ENCODE measurements around the gene RNU6-9. TPM values are rescaled to one million over a fixed set of nuclear protein-coding genes. Genes with fewer than 3 reads are reported as not detected.
A peak's percentile ranks its signal among the peaks of the same experiment; 100 is the strongest.

Gene RNU6-9
- total RNA-seq, 1 donor from 2014 or later = not detected

- Mint-ChIP-seq H3K9me3 (ENCODE audit: low read depth) (no peaks in the 10 kb centered on the region), H3K36me3 (ENCODE audit: low read depth) (no peaks in the 10 kb centered on the region), H3K4me3 (ENCODE audit: unreplicated experiment) (no peak overlapping the region), H3K27ac (ENCODE audit: unreplicated experiment) (no peak overlapping the region), H3K27me3 (ENCODE audit: low read depth) (peaks cover 6% of the 10 kb centered on the region), H3K4me1 (ENCODE audit: low read depth) (peaks cover 10% of the 10 kb centered on the region)
- peak; percentile 67 for DNase-seq (ENCODE audit: low spot score)
- TF ChIP-seq CTCF (IDR thresholded peaks at IDR 0.05) = peak; percentile 8
Observed at GRCh38 chr19:920051-920864, 27.0 kb downstream of the RNU6-9 start.

GRCh38 chr19:924553-925086 is 31.3 kb downstream of the RNU6-9 start:
- no peak for DNase-seq (ENCODE audit: low spot score)
- TF ChIP-seq CTCF (IDR thresholded peaks at IDR 0.05) = no peak
- no peaks in the 10 kb centered on the region for H3K36me3 Mint-ChIP-seq (ENCODE audit: low read depth)
- no peaks in the 10 kb centered on the region for H3K9me3 Mint-ChIP-seq (ENCODE audit: low read depth)
- H3K27ac Mint-ChIP-seq (ENCODE audit: unreplicated experiment) = no peak overlapping the region
- peaks cover 4% of the 10 kb centered on the region for H3K27me3 Mint-ChIP-seq (ENCODE audit: low read depth)
- peaks cover 8% of the 10 kb centered on the region for H3K4me1 Mint-ChIP-seq (ENCODE audit: low read depth)
- peak overlapping the region; percentile 68 for H3K4me3 Mint-ChIP-seq (ENCODE audit: unreplicated experiment)

- Mint-ChIP-seq H3K9me3 (ENCODE audit: low read depth) (no peaks in the 10 kb centered on the region), H3K27ac (ENCODE audit: unreplicated experiment) (no peak overlapping the region), H3K27me3 (ENCODE audit: low read depth) (peaks cover 4% of the 10 kb centered on the region), H3K36me3 (ENCODE audit: low read depth) (no peaks in the 10 kb centered on the region), H3K4me1 (ENCODE audit: low read depth) (peaks cover 8% of the 10 kb centered on the region), H3K4me3 (ENCODE audit: unreplicated experiment) (peak overlapping the region; percentile 68)
- peak; percentile 82 for DNase-seq (ENCODE audit: low spot score)
- no peak for TF ChIP-seq CTCF (IDR thresholded peaks at IDR 0.05)
Observed at GRCh38 chr19:925087-925525, 31.8 kb downstream of the RNU6-9 start.

GRCh38 chr19:925526-926322 is 32.4 kb downstream of the RNU6-9 start, which contains the start of gene ARID3A:
Gene ARID3A, plus strand, starts transcription at chr19:926035. Its CDS starts 3,494 bp downstream, at chr19:929529.
- no peak within 1 kb of the TSS for H3K27ac Mint-ChIP-seq (ENCODE audit: unreplicated experiment)
- no peaks in the 10 kb centered on the region for H3K9me3 Mint-ChIP-seq (ENCODE audit: low read depth)
- TF ChIP-seq CTCF (IDR thresholded peaks at IDR 0.05) = no peak
- H3K27me3 Mint-ChIP-seq (ENCODE audit: low read depth) = peaks cover 2% of the 10 kb centered on the region
- DNase-seq (ENCODE audit: low spot score) = peak; percentile 88
- H3K4me3 Mint-ChIP-seq (ENCODE audit: unreplicated experiment) = peak within 1 kb of the TSS; percentile 71
- no peaks in the 10 kb centered on the region for H3K36me3 Mint-ChIP-seq (ENCODE audit: low read depth)
- peaks cover 8% of the 10 kb centered on the region for H3K4me1 Mint-ChIP-seq (ENCODE audit: low read depth)

- Mint-ChIP-seq H3K36me3 (ENCODE audit: low read depth) (no peaks in the 10 kb centered on the region), H3K27ac (ENCODE audit: unreplicated experiment) (no peak overlapping the region), H3K27me3 (ENCODE audit: low read depth) (peaks cover 2% of the 10 kb centered on the region), H3K9me3 (ENCODE audit: low read depth) (no peaks in the 10 kb centered on the region), H3K4me3 (ENCODE audit: unreplicated experiment) (peak overlapping the region; percentile 71), H3K4me1 (ENCODE audit: low read depth) (peaks cover 7% of the 10 kb centered on the region)
- no peak for DNase-seq (ENCODE audit: low spot score)
- no peak for TF ChIP-seq CTCF (IDR thresholded peaks at IDR 0.05)
Observed at GRCh38 chr19:926323-926588, 33.0 kb downstream of the RNU6-9 start.
